Lung (tissue), 12 donors: ENCODE results near the gene SLC7A5. TPM values are rescaled to one million over a fixed set of nuclear protein-coding genes. Genes with fewer than 3 reads are reported as not detected.

Experiments
- ATAC-seq: fragments of 200-7000 bp; cut with Tn5 transposase; one replicate; pipeline ENCODE4 v1.9.1; 2020; ENCODE audit warnings: moderate number of reproducible peaks; ENCODE audit not compliant: insufficient read depth, low FRiP score
- DNase-seq, 3 donors: peaks; one replicate each; pipeline ENCODE4 v3.0.0-alpha.2; 2013 to 2017
- H3K27ac ChIP-seq, 2 donors: one replicate each; pipeline ENCODE4 v1.5.1; 2013; ENCODE audit warnings: mild to moderate bottlenecking in 2 of 2, moderate library complexity in 2 of 2, control low read depth in 1 of 2, inconsistent platforms in 1 of 2, low read depth in 1 of 2, low read length in 1 of 2
- H3K27me3 ChIP-seq, 3 donors: one replicate each; pipeline ENCODE4 v1.5.1; 2013; ENCODE audit warnings: low read length in 2 of 3; ENCODE audit not compliant: control insufficient read depth in 3 of 3, insufficient read depth in 3 of 3
- H3K36me3 ChIP-seq, 4 donors: one replicate each; pipeline ENCODE4 v1.5.1; 2013; ENCODE audit warnings: low read length in 4 of 4, mild to moderate bottlenecking in 1 of 4, moderate library complexity in 1 of 4; ENCODE audit not compliant: control insufficient read depth in 4 of 4, insufficient read depth in 4 of 4
- H3K4me1 ChIP-seq, 5 donors: one replicate each; pipeline ENCODE4 v1.5.1; 2013; ENCODE audit warnings: low read length in 5 of 5, mild to moderate bottlenecking in 2 of 5, moderate library complexity in 1 of 5; ENCODE audit not compliant: control insufficient read depth in 5 of 5, insufficient read depth in 5 of 5
- H3K4me3 ChIP-seq: one replicate; pipeline ENCODE4 v1.5.1; 2013; ENCODE audit warnings: mild to moderate bottlenecking, control low read depth, moderate library complexity
- H3K9ac ChIP-seq, 2 donors: one replicate each; pipeline ENCODE4 v1.5.1; 2013; ENCODE audit warnings: low read length in 2 of 2, control low read depth in 1 of 2; ENCODE audit not compliant: insufficient read depth in 1 of 2
- H3K9me3 ChIP-seq, 4 donors: one replicate each; pipeline ENCODE4 v1.5.1; 2013; ENCODE audit warnings: low read length in 3 of 4, mild to moderate bottlenecking in 1 of 4, moderate library complexity in 1 of 4; ENCODE audit not compliant: control insufficient read depth in 4 of 4, insufficient read depth in 3 of 4
- WGBS, 2 donors: extraction: QIAGEN DNeasy Blood & Tissue Kit; methylation state at CpG; one replicate each; pipeline ENCODE4 v1.1.7; 2013; 5-methylcytosine and 5-hydroxymethylcytosine counted together
- polyA plus RNA-seq, 2 donors: library from polyadenylated mRNA; stranded (reverse); fragments of 200-250 nt; gene quantifications; one replicate each; pipeline ENCODE4 v1.2.1, GENCODE V29; 2013
- total RNA-seq, 2 donors: library from RNA; depleted of rRNA in 1 of 2; stranded (reverse); fragments of >200 nt in 1 of 2; gene quantifications; one replicate each; pipeline ENCODE4 v1.2.1, GENCODE V29; 2014 to 2021
- TF ChIP-seq, protein P1 (sequence below): IDR thresholded peaks from 2 replicates; pipeline ENCODE4 v1.5.1; 2012; ENCODE audit warnings: mild to moderate bottlenecking; ENCODE audit errors: control extremely low read depth, extremely low read depth
- donor health status: control.
- donor health status: control.
- donor health status: Bipolar disorder and iron deficiency.
- donor health status: healthy.
- donor health status: DM: yes; HTN: yes; CAD: no.

SLC7A5 gene
- total and polyA plus RNA-seq, 4 donors, result 4.0 to 36.1 (median 19.8) TPM

DNA sequence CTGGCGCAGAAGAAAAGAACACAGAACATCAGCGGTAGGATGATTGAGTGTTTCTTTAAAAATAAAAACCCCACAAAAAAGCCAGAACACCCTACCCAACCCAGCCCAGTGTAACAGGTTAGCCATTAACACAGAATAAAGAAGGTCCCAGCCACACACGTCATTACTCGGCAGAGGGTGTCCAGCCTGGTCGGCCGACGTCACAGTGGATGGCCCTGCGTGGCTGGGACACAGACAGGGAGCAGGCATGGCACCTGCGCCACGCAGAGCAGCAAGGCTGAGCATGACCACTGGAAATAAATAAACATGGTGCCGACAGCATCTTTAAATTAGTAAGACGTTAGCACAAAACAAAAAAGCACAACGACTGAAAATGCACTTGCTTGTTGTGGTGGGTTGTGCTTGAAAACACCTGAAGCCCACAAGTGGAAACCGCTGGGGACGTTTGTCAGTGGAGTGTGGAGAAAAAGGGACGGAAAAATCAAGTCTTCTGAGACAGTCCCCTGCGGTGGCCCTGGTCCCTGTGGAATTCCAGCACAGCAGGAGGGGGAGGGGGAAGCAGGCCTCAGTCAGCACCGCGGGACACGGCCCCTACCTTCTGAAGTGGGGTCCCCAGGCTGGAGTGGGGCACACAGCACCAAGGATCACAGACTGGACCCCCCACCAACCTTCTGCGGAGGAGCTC, 39.2 kb downstream of the SLC7A5 start:
- no peak for DNase-seq
- Histone ChIP-seq H3K4me1 (peaks cover 0 to 12% (median 3%) of the 10 kb centered on the region in 5 donors), H3K36me3 (peaks cover 0 to 25% (median 0%) of the 10 kb centered on the region in 4 donors), H3K9ac (no peak overlapping the region), H3K4me3 (no peak overlapping the region), H3K27ac (no peak overlapping the region), H3K27me3 (no peaks in the 10 kb centered on the region), H3K9me3 (no peaks in the 10 kb centered on the region)
- TF ChIP-seq, protein P1, sequence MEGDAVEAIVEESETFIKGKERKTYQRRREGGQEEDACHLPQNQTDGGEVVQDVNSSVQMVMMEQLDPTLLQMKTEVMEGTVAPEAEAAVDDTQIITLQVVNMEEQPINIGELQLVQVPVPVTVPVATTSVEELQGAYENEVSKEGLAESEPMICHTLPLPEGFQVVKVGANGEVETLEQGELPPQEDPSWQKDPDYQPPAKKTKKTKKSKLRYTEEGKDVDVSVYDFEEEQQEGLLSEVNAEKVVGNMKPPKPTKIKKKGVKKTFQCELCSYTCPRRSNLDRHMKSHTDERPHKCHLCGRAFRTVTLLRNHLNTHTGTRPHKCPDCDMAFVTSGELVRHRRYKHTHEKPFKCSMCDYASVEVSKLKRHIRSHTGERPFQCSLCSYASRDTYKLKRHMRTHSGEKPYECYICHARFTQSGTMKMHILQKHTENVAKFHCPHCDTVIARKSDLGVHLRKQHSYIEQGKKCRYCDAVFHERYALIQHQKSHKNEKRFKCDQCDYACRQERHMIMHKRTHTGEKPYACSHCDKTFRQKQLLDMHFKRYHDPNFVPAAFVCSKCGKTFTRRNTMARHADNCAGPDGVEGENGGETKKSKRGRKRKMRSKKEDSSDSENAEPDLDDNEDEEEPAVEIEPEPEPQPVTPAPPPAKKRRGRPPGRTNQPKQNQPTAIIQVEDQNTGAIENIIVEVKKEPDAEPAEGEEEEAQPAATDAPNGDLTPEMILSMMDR, result no peak
- ATAC-seq, result no peak
- 88% methylated on average over 21 of the region's 21 CpGs for WGBS, 2 donors

DNA sequence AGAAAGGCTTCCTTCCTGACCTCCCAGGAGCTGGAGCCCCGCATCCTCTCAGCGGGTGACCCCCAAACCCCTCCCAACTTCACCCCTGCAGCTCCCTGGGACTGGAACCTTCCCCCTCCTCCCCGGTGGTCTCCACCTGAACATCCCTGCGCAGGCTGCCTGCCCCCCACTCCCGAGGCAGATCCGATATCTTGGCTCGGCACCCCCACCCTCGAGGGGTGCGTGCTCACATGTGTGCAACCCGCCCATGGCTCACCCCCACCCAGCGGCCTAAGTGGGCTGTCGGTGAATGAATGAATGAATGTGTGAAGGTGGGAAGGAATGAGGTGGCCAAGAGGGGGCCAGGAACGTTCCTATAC, 39.7 kb downstream of the SLC7A5 start:
- no peak for DNase-seq
- WGBS, 2 donors, result 86 to 87% methylated on average over 13 of the region's 13 CpGs
- no peak overlapping the region for H3K9ac ChIP-seq

DNA sequence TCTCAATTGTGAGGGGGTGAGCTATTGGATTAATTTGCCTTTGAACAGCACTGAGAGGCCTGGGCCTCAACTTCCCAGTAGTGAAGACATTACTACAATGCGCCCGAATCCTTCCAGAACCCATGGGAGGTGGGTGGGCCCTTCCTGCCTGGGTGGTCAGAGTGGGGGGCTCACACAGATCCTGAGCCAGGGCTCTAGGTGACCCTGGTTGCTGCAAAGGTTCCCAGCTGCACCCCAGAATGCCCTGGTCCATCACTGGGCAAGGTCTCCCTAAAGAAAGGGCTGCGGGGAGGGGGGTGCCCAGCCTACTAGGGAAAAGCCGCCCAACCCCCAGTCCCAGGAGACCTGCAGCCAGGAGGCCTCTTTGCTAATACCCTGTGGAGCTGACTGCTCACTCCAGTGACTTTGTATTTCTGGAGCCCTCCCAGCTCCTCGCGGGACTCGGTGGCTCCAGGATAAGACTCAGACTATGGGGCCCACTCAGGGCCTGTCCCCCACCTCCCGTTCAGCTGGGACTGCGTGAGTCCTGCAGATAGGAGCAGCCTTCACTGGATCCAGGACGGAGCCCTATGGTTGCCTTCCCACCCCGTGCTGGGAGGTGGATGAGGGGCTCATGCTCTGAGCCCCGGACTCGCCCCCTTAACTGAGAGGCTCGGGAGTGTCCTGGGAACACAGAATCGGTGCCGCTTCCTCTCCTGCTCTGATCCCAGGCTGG, 40.2 kb downstream of the SLC7A5 start:
- ATAC-seq (no peak), DNase-seq (no peak)
- H3K4me3 ChIP-seq, result no peak overlapping the region
- TF ChIP-seq, protein P1, result no peak
- H3K36me3 ChIP-seq, result peaks cover 0 to 14% (median 0%) of the 10 kb centered on the region in 4 donors
- H3K4me1 ChIP-seq, result peaks cover 0 to 2% (median 0%) of the 10 kb centered on the region in 5 donors
- no peaks in the 10 kb centered on the region for H3K27me3 ChIP-seq
- no peak overlapping the region for H3K9ac ChIP-seq
- WGBS, 2 donors, result 83 to 88% methylated on average over 14 to 16 of the region's 16 CpGs
- H3K9me3 ChIP-seq, result no peaks in the 10 kb centered on the region
- no peak overlapping the region for H3K27ac ChIP-seq

More for the DNA sequence above, 39.7 kb downstream of the SLC7A5 start:
- H3K4me3 ChIP-seq, result no peak overlapping the region
- no peaks in the 10 kb centered on the region for H3K27me3 ChIP-seq
- peaks cover 0 to 19% (median 0%) of the 10 kb centered on the region in 4 donors for H3K36me3 ChIP-seq
- peaks cover 0 to 7% (median 0%) of the 10 kb centered on the region in 5 donors for H3K4me1 ChIP-seq
- H3K27ac ChIP-seq, result no peak overlapping the region
- TF ChIP-seq, protein P1, result no peak
- ATAC-seq, result no peak
- H3K9me3 ChIP-seq, result no peaks in the 10 kb centered on the region
